Motor neuron (in vitro differentiated cells): ENCODE measurements around the gene NR5A1. TPM values are rescaled to one million over a fixed set of nuclear protein-coding genes. Genes with fewer than 3 reads are reported as not detected.
A peak's percentile ranks its signal among the peaks of the same experiment; 100 is the strongest.

Experiments used
- ATAC-seq, 8 experiments: fragments of 200-7000 bp; cut with Tn5 transposase; replicated peaks in 6 of 8; 2 replicates each; pipeline ENCODE4 v1.8.0; 2021; ENCODE audit warnings: mild to moderate bottlenecking in 8 of 8, moderate library complexity in 8 of 8
- H3K27ac ChIP-seq, 2 donors: fragments of 250-450 bp; sonication (Bioruptor Pico); 2 replicates each; pipeline ENCODE4 v1.9.0; 2021; ENCODE audit warnings: antibody characterized with exemption in 2 of 2, mild to moderate bottlenecking in 2 of 2, moderate library complexity in 1 of 2
- H3K4me1 ChIP-seq, 2 donors: fragments of 250-450 bp; sonication (Bioruptor Pico); replicated peaks in 1 of 2; 2 replicates each; pipeline ENCODE4 v1.6.1; 2021; ENCODE audit warnings: antibody characterized with exemption in 2 of 2, mild to moderate bottlenecking in 2 of 2, moderate library complexity in 1 of 2
- H3K4me3 ChIP-seq, 5 donors: fragments of 250-450 bp; sonication (Bioruptor Pico); 2 replicates each; pipeline ENCODE4 v1.9.0; 2021; ENCODE audit warnings: antibody characterized with exemption in 5 of 5, mild to moderate bottlenecking in 5 of 5, moderate library complexity in 4 of 5
- whole genome bisulfite sequencing, 10 experiments: fragments of 450-650 bp; shearing (Covaris generic); methylation state at CpG; one replicate each; pipeline ENCODE4 v1.0.0; 2022; 5-methylcytosine and 5-hydroxymethylcytosine counted together
- in situ Hi-C, 9 experiments: fragments of 400-800 bp; cut with MboI; loops; one replicate each; pipeline ENCODE4 v1.15.0; 2021; ENCODE audit warnings: low sequenced_read_pairs in 9 of 9, low pct_unique_long_range_greater_than_20kb in 2 of 9; ENCODE audit not compliant: unreplicated experiment in 9 of 9
- total RNA-seq, 8 experiments: library from RNA; unstranded; fragments of 300-600 nt; gene quantifications; 2 replicates each; pipeline versions ENCODE4 v1.2.3 to v1.2.4, GENCODE V29; 2022

Gene NR5A1
- total RNA-seq, 8 experiments from 2014 or later: 0.05 to 0.62 (median 0.27) TPM; not detected in 2

GRCh38 chr9:124531115-124531514, 23.9 kb upstream of the NR5A1 start:
- Histone ChIP-seq H3K4me1 (no peaks in the 10 kb centered on the region), H3K4me3 (no peak overlapping the region), H3K27ac (no peak overlapping the region)
- WGBS, 10 experiments: 50 to 100% (median 91%) methylated on average over 2 of the region's 2 CpGs; no CpG with 5 or more reads in 2 of the 10 experiments
- ATAC-seq: no peak
- in situ Hi-C loops: loop anchor here in 6 of 9 experiments (10.0 to 25.0 kb wide), 5 partner anchors 94 to 994 kb away; partner anchors contain the start of gene PSMB7 (in 4 of the 6)

- Histone ChIP-seq H3K4me3 (no peak overlapping the region), H3K4me1 (no peaks in the 10 kb centered on the region), H3K27ac (no peak overlapping the region)
- no peak for ATAC-seq
- WGBS, 10 experiments: 20 to 100% (median 85%) methylated on average over 1 to 2 of the region's 4 CpGs; no CpG with 5 or more reads in 6 of the 10 experiments
- in situ Hi-C loops: loop anchor here in 6 of 9 experiments (10.0 to 25.0 kb wide), 5 partner anchors 93 to 993 kb away; partner anchors contain the start of gene PSMB7 (in 4 of the 6)
Observed at GRCh38 chr9:124530246-124530645, 23.0 kb upstream of the NR5A1 start.

GRCh38 chr9:124527781-124528180, 20.6 kb upstream of the NR5A1 start:
- in situ Hi-C loops: loop anchor here in 4 of 9 experiments (25.0 kb wide), 3 partner anchors 90 to 990 kb away; partner anchors contain the start of gene PSMB7 (in 3 of the 4)
- 14 to 100% (median 93%) methylated on average over 1 to 2 of the region's 3 CpGs; no CpG with 5 or more reads in 4 of the 10 experiments for WGBS, 10 experiments
- Histone ChIP-seq H3K4me3 (no peak overlapping the region), H3K4me1 (no peaks in the 10 kb centered on the region), H3K27ac (no peak overlapping the region)
- ATAC-seq: peak in 3 of 8 experiments; percentile 38 to 64 (median 49)

GRCh38 chr9:124526174-124526573, 19.0 kb upstream of the NR5A1 start:
- ATAC-seq: no peak
- in situ Hi-C loops: loop anchor here in 4 of 9 experiments (25.0 kb wide), 3 partner anchors 89 to 989 kb away; partner anchors contain the start of gene PSMB7 (in 3 of the 4)
- Histone ChIP-seq H3K27ac (no peak overlapping the region), H3K4me3 (no peak overlapping the region), H3K4me1 (no peaks in the 10 kb centered on the region)
- WGBS, 10 experiments: 93 to 100% methylated on average over 1 to 2 of the region's 2 CpGs; no CpG with 5 or more reads in 8 of the 10 experiments

GRCh38 chr9:124522121-124523098, 15.2 kb upstream of the NR5A1 start:
- no peak for ATAC-seq
- Histone ChIP-seq H3K4me3 (no peak overlapping the region), H3K4me1 (peaks cover 0 to 8% of the 10 kb centered on the region in 2 donors), H3K27ac (no peak overlapping the region)
- in situ Hi-C loops: no loop called here
- 45 to 100% (median 89%) methylated on average over 1 to 5 of the region's 7 CpGs; no CpG with 5 or more reads in 1 of the 10 experiments for WGBS, 10 experiments

- in situ Hi-C loops: no loop called here
- H3K27ac ChIP-seq: no peak overlapping the region
- ATAC-seq: no peak
- peaks cover 0 to 8% of the 10 kb centered on the region in 2 donors for H3K4me1 ChIP-seq
- 14 to 100% (median 100%) methylated on average over 1 to 3 of the region's 3 CpGs; no CpG with 5 or more reads in 3 of the 10 experiments for WGBS, 10 experiments
- H3K4me3 ChIP-seq: no peak overlapping the region
Observed at GRCh38 chr9:124521142-124521541, 13.9 kb upstream of the NR5A1 start.

- no peak overlapping the region for H3K4me3 ChIP-seq
Observed at GRCh38 chr9:124520206-124520596, 13.0 kb upstream of the NR5A1 start.

GRCh38 chr9:124518116-124518515, 10.9 kb upstream of the NR5A1 start:
- H3K4me1 ChIP-seq: peaks cover 7 to 23% of the 10 kb centered on the region in 2 donors
- in situ Hi-C loops: no loop called here
- H3K27ac ChIP-seq: no peak overlapping the region
- 29 to 100% (median 90%) methylated on average over 1 to 2 of the region's 7 CpGs; no CpG with 5 or more reads in 5 of the 10 experiments for WGBS, 10 experiments
- ATAC-seq: no peak
- H3K4me3 ChIP-seq: no peak overlapping the region

More at GRCh38 chr9:124520206-124520596, 13.0 kb upstream of the NR5A1 start:
- H3K27ac ChIP-seq: peak overlapping the region in 1 of 2 donors; percentile 60
- peak in 5 of 8 experiments; percentile 38 to 82 (median 56) for ATAC-seq
- peaks cover 0 to 8% of the 10 kb centered on the region in 2 donors for H3K4me1 ChIP-seq
- WGBS, 10 experiments: 41 to 81% (median 64%) methylated on average over 4 to 7 of the region's 7 CpGs; no CpG with 5 or more reads in 2 of the 10 experiments
- in situ Hi-C loops: no loop called here

- in situ Hi-C loops: no loop called here
- Histone ChIP-seq H3K27ac (no peak overlapping the region), H3K4me3 (no peak overlapping the region), H3K4me1 (peaks cover 13 to 27% of the 10 kb centered on the region in 2 donors)
- WGBS, 10 experiments: 28 to 93% (median 75%) methylated on average over 2 to 4 of the region's 5 CpGs; no CpG with 5 or more reads in 4 of the 10 experiments
- ATAC-seq: no peak
Observed at GRCh38 chr9:124517600-124517999, 10.4 kb upstream of the NR5A1 start.

- Histone ChIP-seq H3K4me1 (peaks cover 20 to 30% of the 10 kb centered on the region in 2 donors), H3K4me3 (no peak overlapping the region), H3K27ac (no peak overlapping the region)
- ATAC-seq: no peak
- WGBS, 10 experiments: 47 to 100% (median 93%) methylated on average over 1 to 5 of the region's 5 CpGs; no CpG with 5 or more reads in 1 of the 10 experiments
- in situ Hi-C loops: no loop called here
Observed at GRCh38 chr9:124514874-124515273, 7.7 kb upstream of the NR5A1 start.

GRCh38 chr9:124514125-124514524, 6.9 kb upstream of the NR5A1 start:
- H3K4me3 ChIP-seq: no peak overlapping the region
- no peak overlapping the region for H3K27ac ChIP-seq
- 47 to 100% (median 71%) methylated on average over 1 to 4 of the region's 4 CpGs; no CpG with 5 or more reads in 4 of the 10 experiments for WGBS, 10 experiments
- in situ Hi-C loops: no loop called here
- peaks cover 20 to 29% of the 10 kb centered on the region in 2 donors for H3K4me1 ChIP-seq
- peak in 5 of 8 experiments; percentile 30 to 53 (median 38) for ATAC-seq

GRCh38 chr9:124513376-124513994, 6.3 kb upstream of the NR5A1 start:
- 4 to 92% (median 35%) methylated on average over 1 to 3 of the region's 5 CpGs; no CpG with 5 or more reads in 5 of the 10 experiments for WGBS, 10 experiments
- H3K27ac ChIP-seq: no peak overlapping the region
- no peak overlapping the region for H3K4me3 ChIP-seq
- ATAC-seq: peak in 3 of 8 experiments; percentile 17 to 42 (median 19)
- in situ Hi-C loops: no loop called here
- H3K4me1 ChIP-seq: peaks cover 20 to 29% of the 10 kb centered on the region in 2 donors
